Astrocyte (in vitro differentiated cells and primary cell): Measurements from ENCODE around the gene EID3. TPM values are rescaled to one million over a fixed set of nuclear protein-coding genes. Genes with fewer than 3 reads are reported as not detected.

ENCODE experiments used
- DNase-seq: peaks from one replicate; pipeline ENCODE4 v3.0.0-alpha.2; 2010; ENCODE audit warnings: low read depth
- FAIRE-seq: peaks from 2 replicates; lab custom pipeline; 2011; peaks lifted over from hg19 to GRCh38; lab: Jason Lieb, UNC
- H2AFZ ChIP-seq: 2 replicates; pipeline ENCODE4 v1.6.0; 2012; ENCODE audit warnings: low read depth, low read length, inconsistent platforms
- H3K27ac ChIP-seq: 2 replicates; pipeline ENCODE4 v1.5.1; 2011; ENCODE audit warnings: low read depth, low read length, inconsistent platforms
- H3K27me3 ChIP-seq: 2 replicates; pipeline ENCODE4 v1.6.0; 2011; ENCODE audit warnings: low read length, inconsistent platforms; ENCODE audit not compliant: insufficient read depth
- H3K36me3 ChIP-seq: 2 replicates; pipeline ENCODE4 v1.5.1; 2011; ENCODE audit warnings: low read length, inconsistent platforms; ENCODE audit not compliant: insufficient read depth
- H3K4me1 ChIP-seq: 2 replicates; pipeline ENCODE4 v1.5.1; 2011; ENCODE audit warnings: low read length, inconsistent platforms; ENCODE audit not compliant: insufficient read depth
- H3K4me2 ChIP-seq: 2 replicates; pipeline ENCODE4 v1.6.0; 2012; ENCODE audit warnings: low read length, inconsistent platforms
- H3K4me3 ChIP-seq: 2 replicates; pipeline ENCODE4 v1.5.1; 2011; ENCODE audit warnings: low read depth, mild to moderate bottlenecking, low read length, inconsistent platforms; ENCODE audit not compliant: insufficient read depth
- H3K79me2 ChIP-seq: 2 replicates; pipeline ENCODE4 v1.6.0; 2012; ENCODE audit warnings: mild to moderate bottlenecking, low read length, inconsistent platforms; ENCODE audit not compliant: insufficient read depth
- H3K9ac ChIP-seq: 2 replicates; pipeline ENCODE4 v1.6.0; 2012; ENCODE audit warnings: mild to moderate bottlenecking, low read length, inconsistent platforms
- H3K9me3 ChIP-seq: 2 replicates; pipeline ENCODE4 v1.5.1; 2012; ENCODE audit warnings: low read depth, mild to moderate bottlenecking, low read length, inconsistent platforms; ENCODE audit not compliant: insufficient read depth
- H4K20me1 ChIP-seq: 2 replicates; pipeline ENCODE4 v1.6.0; 2012; ENCODE audit warnings: low read length, inconsistent platforms; ENCODE audit not compliant: insufficient read depth
- H3K27ac Mint-ChIP-seq: one replicate; pipeline ENCODE4 v1.8.0; 2021; ENCODE audit warnings: mild to moderate bottlenecking, mixed read lengths; ENCODE audit not compliant: unreplicated experiment
- H3K27me3 Mint-ChIP-seq: one replicate; pipeline ENCODE4 v1.8.0; 2021; ENCODE audit warnings: low read depth, mixed read lengths; ENCODE audit not compliant: unreplicated experiment
- H3K36me3 Mint-ChIP-seq: one replicate; pipeline ENCODE4 v1.8.0; 2021; ENCODE audit warnings: low read depth, mixed read lengths; ENCODE audit not compliant: unreplicated experiment
- H3K4me1 Mint-ChIP-seq: one replicate; pipeline ENCODE4 v1.8.0; 2021; ENCODE audit warnings: low read depth, mixed read lengths; ENCODE audit not compliant: unreplicated experiment
- H3K4me3 Mint-ChIP-seq: one replicate; pipeline ENCODE4 v1.8.0; 2021; ENCODE audit warnings: mild to moderate bottlenecking, moderate library complexity, mixed read lengths; ENCODE audit not compliant: unreplicated experiment
- H3K9me3 Mint-ChIP-seq: one replicate; pipeline ENCODE4 v1.8.0; 2021; ENCODE audit warnings: mild to moderate bottlenecking, mixed read lengths; ENCODE audit not compliant: unreplicated experiment
- CTCF ChIP-seq: IDR thresholded peaks from 2 replicates; pipeline ENCODE4 v1.5.1; 2011; ENCODE audit warnings: low read depth, mild to moderate bottlenecking, inconsistent platforms, low read length, moderate library complexity; ENCODE audit not compliant: insufficient read depth
- EZH2 ChIP-seq: IDR thresholded peaks from 2 replicates; pipeline ENCODE4 v1.6.1; 2012; ENCODE audit warnings: mild to moderate bottlenecking, low read length, inconsistent platforms; ENCODE audit not compliant: insufficient read depth
- total RNA-seq: library from RNA; stranded (reverse); gene quantifications from 2 replicates; pipeline ENCODE4 v1.2.1, GENCODE V29; 2021

The EID3 gene
- total RNA-seq, 1 donor from 2014 or later = 1.9 TPM

- Mint-ChIP-seq H3K27me3 (no peaks in the 10 kb centered on the region), H3K27ac (no peak overlapping the region), H3K4me1 (peaks cover 13% of the 10 kb centered on the region), H3K36me3 (peaks cover 7% of the 10 kb centered on the region), H3K9me3 (no peaks in the 10 kb centered on the region), H3K4me3 (no peak overlapping the region)
- Histone ChIP-seq H3K79me2 (peaks cover 96% of the 10 kb centered on the region), H3K9me3 (no peaks in the 10 kb centered on the region), H3K9ac (no peak overlapping the region), H2AFZ (no peak overlapping the region), H3K27ac (no peak overlapping the region), H4K20me1 (peaks cover 87% of the 10 kb centered on the region), H3K4me2 (no peak overlapping the region), H3K36me3 (peaks cover 55% of the 10 kb centered on the region), H3K27me3 (no peaks in the 10 kb centered on the region), H3K4me1 (no peaks in the 10 kb centered on the region), H3K4me3 (no peak overlapping the region)
- FAIRE-seq (no peak), DNase-seq (no peak)
- TF ChIP-seq CTCF (no peak), EZH2 (no peak)
Measured at GRCh38 chr12:104295954-104296353, 7.6 kb upstream of the EID3 start.

- no peaks in the 10 kb centered on the region for H3K4me1 ChIP-seq
- no peak overlapping the region for H3K9ac ChIP-seq
- no peaks in the 10 kb centered on the region for H3K9me3 ChIP-seq
- H2AFZ ChIP-seq = no peak overlapping the region
- H3K27me3 ChIP-seq = no peaks in the 10 kb centered on the region
- DNase-seq = no peak
- peaks cover 13% of the 10 kb centered on the region for H3K4me1 Mint-ChIP-seq
- no peaks in the 10 kb centered on the region for H3K9me3 Mint-ChIP-seq
- H3K79me2 ChIP-seq = peaks cover 99% of the 10 kb centered on the region
- FAIRE-seq = no peak
- H3K27me3 Mint-ChIP-seq = no peaks in the 10 kb centered on the region
- H3K4me3 Mint-ChIP-seq = no peak overlapping the region
- H3K27ac ChIP-seq = no peak overlapping the region
- H3K4me3 ChIP-seq = no peak overlapping the region
- no peak overlapping the region for H3K4me2 ChIP-seq
- peaks cover 53% of the 10 kb centered on the region for H3K36me3 ChIP-seq
- no peak overlapping the region for H3K27ac Mint-ChIP-seq
- TF ChIP-seq EZH2 = no peak
- TF ChIP-seq CTCF = no peak
- peaks cover 10% of the 10 kb centered on the region for H3K36me3 Mint-ChIP-seq
- H4K20me1 ChIP-seq = peaks cover 90% of the 10 kb centered on the region
Measured at GRCh38 chr12:104296718-104297117, 6.8 kb upstream of the EID3 start.

- no peaks in the 10 kb centered on the region for H3K27me3 Mint-ChIP-seq
- DNase-seq (peak; percentile 38), FAIRE-seq (no peak)
- Histone ChIP-seq H3K36me3 (peaks cover 48% of the 10 kb centered on the region), H4K20me1 (peaks cover 90% of the 10 kb centered on the region), H3K9me3 (no peaks in the 10 kb centered on the region), H3K4me3 (no peak overlapping the region), H3K4me2 (no peak overlapping the region), H3K4me1 (no peaks in the 10 kb centered on the region), H3K27ac (no peak overlapping the region), H3K79me2 (peaks cover 97% of the 10 kb centered on the region), H3K9ac (no peak overlapping the region), H2AFZ (no peak overlapping the region), H3K27me3 (no peaks in the 10 kb centered on the region)
- TF ChIP-seq EZH2 = no peak
- no peak for TF ChIP-seq CTCF
- H3K27ac Mint-ChIP-seq = no peak overlapping the region
- H3K4me3 Mint-ChIP-seq = no peak overlapping the region
- H3K36me3 Mint-ChIP-seq = peaks cover 8% of the 10 kb centered on the region
- H3K9me3 Mint-ChIP-seq = no peaks in the 10 kb centered on the region
- peaks cover 13% of the 10 kb centered on the region for H3K4me1 Mint-ChIP-seq
Measured at GRCh38 chr12:104297477-104298113, 5.9 kb upstream of the EID3 start.
